ENCODE data around the gene CPD. TPM values are rescaled to one million over a fixed set of nuclear protein-coding genes. Genes with fewer than 3 reads are reported as not detected.

The CPD gene
- total and polyA plus RNA-seq, 2 donors (not counting 1 experiment from before 2014, with no cell fraction given): 88.8 to 220 TPM

GRCh38 chr17:30449480-30449879, 70.8 kb downstream of the CPD start:
- Histone ChIP-seq H2AFZ (ENCODE audit: low read length) (no peak overlapping the region), H3K4me1 (ENCODE audit: control insufficient read depth, extremely low read depth, insufficient read depth, low read length) (no peaks in the 10 kb centered on the region), H3K27ac (ENCODE audit: insufficient read depth, low read length) (no peak overlapping the region), H3K9ac (ENCODE audit: insufficient read depth, low read length) (no peak overlapping the region), H3K27me3 (ENCODE audit: control insufficient read depth, insufficient read depth, low read length) (no peaks in the 10 kb centered on the region), H3K4me2 (ENCODE audit: extremely low read depth, insufficient read depth, low read length) (no peak overlapping the region), H3K36me3 (ENCODE audit: control insufficient read depth, insufficient read depth, low read length) (no peaks in the 10 kb centered on the region), H4K20me1 (ENCODE audit: control insufficient read depth, extremely low read depth, insufficient read depth, low read length) (no peaks in the 10 kb centered on the region), H3K79me2 (ENCODE audit: control insufficient read depth, insufficient read depth, low read length) (no peaks in the 10 kb centered on the region), H3K4me3 (replicated peaks in 1 of 4; ENCODE audit: control extremely low read depth in 1 of 4, insufficient read depth in 1 of 4, low read depth in 3 of 4, low read length in 4 of 4) (no peak overlapping the region), H3K9me3 (ENCODE audit: control insufficient read depth, insufficient read depth, low read depth, low read length) (no peaks in the 10 kb centered on the region)
- peak; percentile 15 to 73 for DNase-seq (ENCODE audit: low read depth in 2 of 2)
- no peak for TF ChIP-seq EZH2 (IDR thresholded peaks at IDR 0.05; ENCODE audit: low read length, missing control alignments)
- TF ChIP-seq CTCF (conservative IDR thresholded peaks at IDR 0.05 in 1 of 2, IDR thresholded peaks at IDR 0.05 in 1 of 2; ENCODE audit: low read depth in 1 of 2, low read length in 2 of 2): no peak

- no peak overlapping the region for H3K4me2 ChIP-seq (ENCODE audit: extremely low read depth, insufficient read depth, low read length)
- no peak overlapping the region for H3K9ac ChIP-seq (ENCODE audit: insufficient read depth, low read length)
- TF ChIP-seq CTCF (conservative IDR thresholded peaks at IDR 0.05 in 1 of 2, IDR thresholded peaks at IDR 0.05 in 1 of 2; ENCODE audit: low read depth in 1 of 2, low read length in 2 of 2) (no peak), EZH2 (IDR thresholded peaks at IDR 0.05; ENCODE audit: low read length, missing control alignments) (no peak)
- no peaks in the 10 kb centered on the region for H3K79me2 ChIP-seq (ENCODE audit: control insufficient read depth, insufficient read depth, low read length)
- H3K9me3 ChIP-seq (ENCODE audit: control insufficient read depth, insufficient read depth, low read depth, low read length): no peaks in the 10 kb centered on the region
- H3K36me3 ChIP-seq (ENCODE audit: control insufficient read depth, insufficient read depth, low read length): no peaks in the 10 kb centered on the region
- no peak overlapping the region for H3K4me3 ChIP-seq (replicated peaks in 1 of 4; ENCODE audit: control extremely low read depth in 1 of 4, insufficient read depth in 1 of 4, low read depth in 3 of 4, low read length in 4 of 4)
- no peaks in the 10 kb centered on the region for H4K20me1 ChIP-seq (ENCODE audit: control insufficient read depth, extremely low read depth, insufficient read depth, low read length)
- H2AFZ ChIP-seq (ENCODE audit: low read length): no peak overlapping the region
- peak overlapping the region; percentile 39 for H3K27ac ChIP-seq (ENCODE audit: insufficient read depth, low read length)
- H3K27me3 ChIP-seq (ENCODE audit: control insufficient read depth, insufficient read depth, low read length): no peaks in the 10 kb centered on the region
- DNase-seq (ENCODE audit: low read depth in 2 of 2): peak in 1 of 2 donors; percentile 61
- H3K4me1 ChIP-seq (ENCODE audit: control insufficient read depth, extremely low read depth, insufficient read depth, low read length): no peaks in the 10 kb centered on the region
Measured at GRCh38 chr17:30450125-30451027, 71.6 kb downstream of the CPD start.

- Histone ChIP-seq H3K9me3 (ENCODE audit: control insufficient read depth, insufficient read depth, low read depth, low read length) (no peaks in the 10 kb centered on the region), H3K36me3 (ENCODE audit: control insufficient read depth, insufficient read depth, low read length) (peaks cover 2% of the 10 kb centered on the region), H3K4me1 (ENCODE audit: control insufficient read depth, extremely low read depth, insufficient read depth, low read length) (no peaks in the 10 kb centered on the region), H3K4me2 (ENCODE audit: extremely low read depth, insufficient read depth, low read length) (no peak overlapping the region), H3K9ac (ENCODE audit: insufficient read depth, low read length) (no peak overlapping the region), H2AFZ (ENCODE audit: low read length) (no peak overlapping the region), H3K4me3 (replicated peaks in 1 of 4; ENCODE audit: control extremely low read depth in 1 of 4, insufficient read depth in 1 of 4, low read depth in 3 of 4, low read length in 4 of 4) (no peak overlapping the region), H3K27me3 (ENCODE audit: control insufficient read depth, insufficient read depth, low read length) (no peaks in the 10 kb centered on the region), H3K79me2 (ENCODE audit: control insufficient read depth, insufficient read depth, low read length) (no peaks in the 10 kb centered on the region), H4K20me1 (ENCODE audit: control insufficient read depth, extremely low read depth, insufficient read depth, low read length) (no peaks in the 10 kb centered on the region), H3K27ac (ENCODE audit: insufficient read depth, low read length) (no peak overlapping the region)
- DNase-seq (ENCODE audit: low read depth in 2 of 2): no peak
- no peak for TF ChIP-seq EZH2 (IDR thresholded peaks at IDR 0.05; ENCODE audit: low read length, missing control alignments)
- no peak for TF ChIP-seq CTCF (conservative IDR thresholded peaks at IDR 0.05 in 1 of 2, IDR thresholded peaks at IDR 0.05 in 1 of 2; ENCODE audit: low read depth in 1 of 2, low read length in 2 of 2)
Measured at GRCh38 chr17:30454635-30455034, 75.9 kb downstream of the CPD start.
